Astrocyte (in vitro differentiated cells and primary cell): ENCODE measurements around the gene APOBEC3C.
"Not testable (repeated sequence)": the region's sequence is repeated elsewhere in the genome, so short reads cannot be mapped to it uniquely, and the experiment has no call there.

Experiments used
- EZH2 ChIP-seq: IDR thresholded peaks from 2 replicates; pipeline ENCODE4 v1.6.1; 2012; ENCODE audit warnings: mild to moderate bottlenecking, low read length, inconsistent platforms; ENCODE audit not compliant: insufficient read depth
- TF ChIP-seq, protein P1 (sequence below): IDR thresholded peaks from 2 replicates; pipeline ENCODE4 v1.5.1; 2011; ENCODE audit warnings: low read depth, mild to moderate bottlenecking, inconsistent platforms, low read length, moderate library complexity; ENCODE audit not compliant: insufficient read depth

DNA sequence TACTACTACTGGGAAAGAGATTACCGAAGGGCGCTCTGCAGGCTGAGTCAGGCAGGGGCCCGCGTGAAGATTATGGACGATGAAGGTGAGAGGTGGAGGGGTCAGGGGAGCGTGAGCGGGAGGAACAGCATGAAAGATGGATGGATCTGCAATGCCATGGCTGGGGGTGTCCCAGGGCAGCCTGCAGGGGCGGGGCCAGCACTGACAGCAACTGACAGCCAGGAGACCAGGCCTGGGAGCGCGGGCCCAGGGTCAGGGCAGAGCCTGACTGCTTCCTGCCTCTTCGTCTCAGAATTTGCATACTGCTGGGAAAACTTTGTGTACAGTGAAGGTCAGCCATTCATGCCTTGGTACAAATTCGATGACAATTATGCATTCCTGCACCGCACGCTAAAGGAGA is 31.1 kb downstream of the APOBEC3C start:
- TF ChIP-seq, protein P1, sequence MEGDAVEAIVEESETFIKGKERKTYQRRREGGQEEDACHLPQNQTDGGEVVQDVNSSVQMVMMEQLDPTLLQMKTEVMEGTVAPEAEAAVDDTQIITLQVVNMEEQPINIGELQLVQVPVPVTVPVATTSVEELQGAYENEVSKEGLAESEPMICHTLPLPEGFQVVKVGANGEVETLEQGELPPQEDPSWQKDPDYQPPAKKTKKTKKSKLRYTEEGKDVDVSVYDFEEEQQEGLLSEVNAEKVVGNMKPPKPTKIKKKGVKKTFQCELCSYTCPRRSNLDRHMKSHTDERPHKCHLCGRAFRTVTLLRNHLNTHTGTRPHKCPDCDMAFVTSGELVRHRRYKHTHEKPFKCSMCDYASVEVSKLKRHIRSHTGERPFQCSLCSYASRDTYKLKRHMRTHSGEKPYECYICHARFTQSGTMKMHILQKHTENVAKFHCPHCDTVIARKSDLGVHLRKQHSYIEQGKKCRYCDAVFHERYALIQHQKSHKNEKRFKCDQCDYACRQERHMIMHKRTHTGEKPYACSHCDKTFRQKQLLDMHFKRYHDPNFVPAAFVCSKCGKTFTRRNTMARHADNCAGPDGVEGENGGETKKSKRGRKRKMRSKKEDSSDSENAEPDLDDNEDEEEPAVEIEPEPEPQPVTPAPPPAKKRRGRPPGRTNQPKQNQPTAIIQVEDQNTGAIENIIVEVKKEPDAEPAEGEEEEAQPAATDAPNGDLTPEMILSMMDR = not testable (repeated sequence)
- not testable (repeated sequence) for TF ChIP-seq EZH2
